Mucosa of rectum (tissue), 2 donors: ENCODE data around the gene ALOX5AP.
A peak's percentile ranks its signal among the peaks of the same experiment; 100 is the strongest.

Experiments used
- H3K27ac ChIP-seq, 2 donors: one replicate each; pipeline ENCODE4 v1.7.0; 2013; ENCODE audit warnings: inconsistent platforms in 2 of 2, low read depth in 2 of 2, low read length in 2 of 2
- H3K27me3 ChIP-seq, 2 donors: one replicate each; pipeline ENCODE4 v1.7.0; 2013; ENCODE audit warnings: low read length in 2 of 2; ENCODE audit not compliant: control insufficient read depth in 2 of 2, insufficient read depth in 2 of 2
- H3K36me3 ChIP-seq, 2 donors: one replicate each; pipeline ENCODE4 v1.7.0; 2013; ENCODE audit warnings: low read length in 2 of 2; ENCODE audit not compliant: control insufficient read depth in 2 of 2, insufficient read depth in 2 of 2
- H3K4me1 ChIP-seq, 2 donors: one replicate each; pipeline ENCODE4 v1.7.0; 2013; ENCODE audit warnings: low read length in 2 of 2, mild to moderate bottlenecking in 1 of 2; ENCODE audit not compliant: control insufficient read depth in 2 of 2, insufficient read depth in 2 of 2
- H3K4me3 ChIP-seq, 2 donors: one replicate each; pipeline ENCODE4 v1.7.0; 2013; ENCODE audit warnings: low read length in 2 of 2
- H3K9ac ChIP-seq, 2 donors: one replicate each; pipeline ENCODE4 v1.7.0; 2013; ENCODE audit warnings: low read length in 2 of 2, low read depth in 1 of 2, mild to moderate bottlenecking in 1 of 2
- H3K9me3 ChIP-seq, 2 donors: one replicate each; pipeline ENCODE4 v1.7.0; 2013; ENCODE audit warnings: low read length in 2 of 2; ENCODE audit not compliant: control insufficient read depth in 2 of 2
- donor health status: healthy.
- donor health status: Normal muscosa, but diverticular disease.

ALOX5AP gene

GRCh38 chr13:30725326-30726085 lies 9.8 kb upstream of the ALOX5AP start:
- Histone ChIP-seq H3K27ac (no peak overlapping the region), H3K27me3 (no peaks in the 10 kb centered on the region), H3K9me3 (no peaks in the 10 kb centered on the region), H3K36me3 (no peaks in the 10 kb centered on the region), H3K4me1 (peaks cover 0 to 3% of the 10 kb centered on the region in 2 donors), H3K4me3 (no peak overlapping the region), H3K9ac (no peak overlapping the region)

GRCh38 chr13:30726192-30726591 lies 9.2 kb upstream of the ALOX5AP start:
- H3K9me3 ChIP-seq = no peaks in the 10 kb centered on the region
- no peak overlapping the region for H3K27ac ChIP-seq
- no peaks in the 10 kb centered on the region for H3K27me3 ChIP-seq
- H3K4me3 ChIP-seq = no peak overlapping the region
- no peaks in the 10 kb centered on the region for H3K36me3 ChIP-seq
- H3K4me1 ChIP-seq = no peaks in the 10 kb centered on the region
- H3K9ac ChIP-seq = no peak overlapping the region

GRCh38 chr13:30727491-30728355 lies 7.6 kb upstream of the ALOX5AP start:
- no peaks in the 10 kb centered on the region for H3K4me1 ChIP-seq
- H3K27ac ChIP-seq = no peak overlapping the region
- no peak overlapping the region for H3K9ac ChIP-seq
- no peaks in the 10 kb centered on the region for H3K27me3 ChIP-seq
- H3K4me3 ChIP-seq = no peak overlapping the region
- no peaks in the 10 kb centered on the region for H3K9me3 ChIP-seq
- H3K36me3 ChIP-seq = no peaks in the 10 kb centered on the region

GRCh38 chr13:30729801-30730200 lies 5.5 kb upstream of the ALOX5AP start:
- Histone ChIP-seq H3K4me1 (no peaks in the 10 kb centered on the region), H3K4me3 (no peak overlapping the region), H3K27me3 (no peaks in the 10 kb centered on the region), H3K27ac (no peak overlapping the region), H3K9me3 (no peaks in the 10 kb centered on the region), H3K9ac (no peak overlapping the region), H3K36me3 (no peaks in the 10 kb centered on the region)

- H3K27ac ChIP-seq = no peak overlapping the region
These were observed 4.8 kb upstream of the ALOX5AP start for GRCh38 chr13:30730526-30730925.

GRCh38 chr13:30731361-30732045 lies 3.8 kb upstream of the ALOX5AP start:
- Histone ChIP-seq H3K27ac (no peak overlapping the region), H3K4me1 (peaks cover 0 to 1% of the 10 kb centered on the region in 2 donors), H3K36me3 (no peaks in the 10 kb centered on the region), H3K4me3 (no peak overlapping the region), H3K9ac (no peak overlapping the region), H3K27me3 (no peaks in the 10 kb centered on the region), H3K9me3 (no peaks in the 10 kb centered on the region)

More at GRCh38 chr13:30730526-30730925, 4.8 kb upstream of the ALOX5AP start:
- Histone ChIP-seq H3K9me3 (no peaks in the 10 kb centered on the region), H3K4me3 (no peak overlapping the region), H3K4me1 (no peaks in the 10 kb centered on the region), H3K27me3 (no peaks in the 10 kb centered on the region), H3K9ac (no peak overlapping the region), H3K36me3 (no peaks in the 10 kb centered on the region)

- no peaks in the 10 kb centered on the region for H3K36me3 ChIP-seq
- H3K27ac ChIP-seq = no peak overlapping the region
- H3K4me1 ChIP-seq = peaks cover 0 to 3% of the 10 kb centered on the region in 2 donors
- no peak overlapping the region for H3K4me3 ChIP-seq
- H3K9me3 ChIP-seq = no peaks in the 10 kb centered on the region
- no peaks in the 10 kb centered on the region for H3K27me3 ChIP-seq
- H3K9ac ChIP-seq = no peak overlapping the region
These were observed 3.3 kb upstream of the ALOX5AP start for GRCh38 chr13:30732046-30732390.

- Histone ChIP-seq H3K36me3 (no peaks in the 10 kb centered on the region), H3K4me1 (peaks cover 0 to 3% of the 10 kb centered on the region in 2 donors), H3K9ac (no peak overlapping the region), H3K27me3 (no peaks in the 10 kb centered on the region), H3K9me3 (no peaks in the 10 kb centered on the region), H3K27ac (no peak overlapping the region), H3K4me3 (no peak overlapping the region)
These were observed 904 bp upstream of the ALOX5AP start for GRCh38 chr13:30734439-30734838.

- Histone ChIP-seq H3K27ac (peak overlapping the region; percentile 18 to 25), H3K36me3 (no peaks in the 10 kb centered on the region), H3K4me1 (peaks cover 3 to 5% of the 10 kb centered on the region in 2 donors), H3K9me3 (no peaks in the 10 kb centered on the region), H3K4me3 (peak overlapping the region in 1 of 2 donors; percentile 66), H3K27me3 (no peaks in the 10 kb centered on the region), H3K9ac (peak overlapping the region; percentile 9 to 41)
These were observed 481 bp downstream of the ALOX5AP start for GRCh38 chr13:30735872-30736175.
